K562 (cell line): ENCODE data around the gene THAP11.

Experiments used
- EP300 ChIP-seq: IDR thresholded peaks from 2 replicates; pipeline ENCODE4 v1.6.1; 2012; ENCODE audit warnings: low read length, improper control_type of control experiment
- FOXK1 ChIP-seq: sonication (generic); formaldehyde crosslinking; IDR thresholded peaks from 2 replicates; pipeline ENCODE4 v1.8.0; 2022; ENCODE audit warnings: missing genetic modification reagents, mild to moderate bottlenecking, borderline replicate concordance
- KDM5B ChIP-seq: fragments of 200-600 bp; sonication (generic); IDR thresholded peaks from 2 replicates; pipeline ENCODE4 v1.6.1; 2012; ENCODE audit warnings: low read depth, mild to moderate bottlenecking, moderate library complexity, low read length, control low read depth, inconsistent platforms; ENCODE audit not compliant: insufficient replicate concordance
- LARP7 ChIP-seq: fragments of 450-650 bp; IDR thresholded peaks from 2 replicates; pipeline ENCODE4 v1.6.1; 2016
- POLR2A ChIP-seq: fragments of 450-650 bp; conservative IDR thresholded peaks from 2 replicates; pipeline ENCODE4 v1.6.1; 2016
- RBM39 ChIP-seq: fragments of 200-400 bp; formaldehyde crosslinking; optimal IDR thresholded peaks from 2 replicates; pipeline ENCODE3; 2018; ENCODE audit warnings: low read depth, low read length
- RNF2 ChIP-seq: sonication (generic); IDR thresholded peaks from 2 replicates; pipeline ENCODE4 v1.6.1; 2016
- STAT5B ChIP-seq: fragments of 250-450 bp; sonication (Bioruptor Pico); IDR thresholded peaks from 2 replicates; pipeline ENCODE4 v1.8.0; 2021; ENCODE audit warnings: mild to moderate bottlenecking, inconsistent platforms
- ZNF384 ChIP-seq: IDR thresholded peaks from 2 replicates; pipeline ENCODE4 v1.6.1; 2012; ENCODE audit warnings: low read depth, low read length, improper control_type of control experiment
- ZZZ3 ChIP-seq: fragments of 450-650 bp; IDR thresholded peaks from 2 replicates; pipeline ENCODE4 v1.6.1; 2016; ENCODE audit warnings: antibody characterized with exemption, mild to moderate bottlenecking, moderate library complexity
- TF ChIP-seq, protein P1 (sequence below), 3 experiments: IDR thresholded peaks in 2 of 3; conservative IDR thresholded peaks in 1 of 3; 2 replicates each; pipeline ENCODE4 v1.5.1; 2011 to 2012; ENCODE audit warnings: low read length in 3 of 3, mild to moderate bottlenecking in 3 of 3, control low read depth in 2 of 3, improper control_type of control experiment in 1 of 3, inconsistent platforms in 1 of 3, low read depth in 1 of 3, mixed read lengths in 1 of 3, moderate library complexity in 1 of 3; ENCODE audit not compliant: insufficient read depth in 2 of 3

DNA sequence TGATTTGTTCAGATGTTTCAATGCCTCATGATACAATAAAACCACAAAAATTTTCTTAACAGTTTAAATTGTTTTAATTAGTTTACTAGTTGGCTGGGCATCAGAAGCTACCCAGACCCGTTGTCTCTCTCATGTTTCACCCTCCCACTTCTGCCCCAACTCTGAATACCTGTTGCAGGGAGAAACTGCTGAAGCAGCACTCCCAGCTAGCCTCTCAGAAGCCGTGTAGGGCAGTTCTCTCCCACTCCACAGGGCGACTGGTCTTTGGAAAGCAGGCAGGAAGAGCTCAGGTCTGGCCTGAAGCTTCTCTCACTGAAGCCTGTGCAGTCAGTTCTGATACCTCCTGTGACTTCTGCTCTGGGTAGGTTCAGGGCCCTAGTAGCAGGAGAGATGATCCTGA is 29.1 kb downstream of the THAP11 start:
- TF ChIP-seq FOXK1 (CRISPR knock-in tag) (no peak), EP300 (no peak), ZZZ3 (no peak), RBM39 (no peak), LARP7 (no peak), STAT5B (CRISPR knock-in tag) (no peak), POLR2A (no peak), KDM5B (no peak), RNF2 (no peak), ZNF384 (no peak)
- TF ChIP-seq, protein P1, sequence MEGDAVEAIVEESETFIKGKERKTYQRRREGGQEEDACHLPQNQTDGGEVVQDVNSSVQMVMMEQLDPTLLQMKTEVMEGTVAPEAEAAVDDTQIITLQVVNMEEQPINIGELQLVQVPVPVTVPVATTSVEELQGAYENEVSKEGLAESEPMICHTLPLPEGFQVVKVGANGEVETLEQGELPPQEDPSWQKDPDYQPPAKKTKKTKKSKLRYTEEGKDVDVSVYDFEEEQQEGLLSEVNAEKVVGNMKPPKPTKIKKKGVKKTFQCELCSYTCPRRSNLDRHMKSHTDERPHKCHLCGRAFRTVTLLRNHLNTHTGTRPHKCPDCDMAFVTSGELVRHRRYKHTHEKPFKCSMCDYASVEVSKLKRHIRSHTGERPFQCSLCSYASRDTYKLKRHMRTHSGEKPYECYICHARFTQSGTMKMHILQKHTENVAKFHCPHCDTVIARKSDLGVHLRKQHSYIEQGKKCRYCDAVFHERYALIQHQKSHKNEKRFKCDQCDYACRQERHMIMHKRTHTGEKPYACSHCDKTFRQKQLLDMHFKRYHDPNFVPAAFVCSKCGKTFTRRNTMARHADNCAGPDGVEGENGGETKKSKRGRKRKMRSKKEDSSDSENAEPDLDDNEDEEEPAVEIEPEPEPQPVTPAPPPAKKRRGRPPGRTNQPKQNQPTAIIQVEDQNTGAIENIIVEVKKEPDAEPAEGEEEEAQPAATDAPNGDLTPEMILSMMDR (IDR thresholded peaks at IDR 0.05 in 2 of 3, conservative IDR thresholded peaks at IDR 0.05 in 1 of 3; ENCODE audit: insufficient read depth in 2 of 3, low read depth in 1 of 3, low read length in 3 of 3): no peak
